Non-pigmented ciliary epithelial cell (primary cell): ENCODE data around the gene RHOB.

Source experiments
- DNase-seq: peaks from one replicate; pipeline ENCODE4 v3.0.0-alpha.2; 2010; ENCODE audit warnings: low read depth

RHOB gene

DNA sequence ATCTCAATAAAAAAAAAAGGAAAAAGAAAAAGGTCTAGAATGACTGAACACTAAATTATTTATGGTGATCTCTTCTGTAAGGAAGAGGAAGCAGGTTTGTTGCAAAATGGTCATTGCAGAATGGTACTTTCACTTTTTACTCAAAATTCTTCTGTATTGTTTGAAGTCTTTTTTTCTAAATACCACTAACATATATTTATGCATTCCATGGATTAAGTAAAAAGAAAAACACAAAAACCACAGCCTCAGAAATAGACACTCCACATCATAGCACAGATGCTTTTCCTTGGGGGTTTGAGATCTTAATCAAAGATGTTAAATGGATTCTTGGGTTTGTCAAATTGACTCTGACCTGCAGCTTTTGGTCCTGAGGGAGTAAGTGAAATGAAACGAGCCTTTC lies 47.4 kb downstream of the RHOB start:
- DNase-seq: no peak

DNA sequence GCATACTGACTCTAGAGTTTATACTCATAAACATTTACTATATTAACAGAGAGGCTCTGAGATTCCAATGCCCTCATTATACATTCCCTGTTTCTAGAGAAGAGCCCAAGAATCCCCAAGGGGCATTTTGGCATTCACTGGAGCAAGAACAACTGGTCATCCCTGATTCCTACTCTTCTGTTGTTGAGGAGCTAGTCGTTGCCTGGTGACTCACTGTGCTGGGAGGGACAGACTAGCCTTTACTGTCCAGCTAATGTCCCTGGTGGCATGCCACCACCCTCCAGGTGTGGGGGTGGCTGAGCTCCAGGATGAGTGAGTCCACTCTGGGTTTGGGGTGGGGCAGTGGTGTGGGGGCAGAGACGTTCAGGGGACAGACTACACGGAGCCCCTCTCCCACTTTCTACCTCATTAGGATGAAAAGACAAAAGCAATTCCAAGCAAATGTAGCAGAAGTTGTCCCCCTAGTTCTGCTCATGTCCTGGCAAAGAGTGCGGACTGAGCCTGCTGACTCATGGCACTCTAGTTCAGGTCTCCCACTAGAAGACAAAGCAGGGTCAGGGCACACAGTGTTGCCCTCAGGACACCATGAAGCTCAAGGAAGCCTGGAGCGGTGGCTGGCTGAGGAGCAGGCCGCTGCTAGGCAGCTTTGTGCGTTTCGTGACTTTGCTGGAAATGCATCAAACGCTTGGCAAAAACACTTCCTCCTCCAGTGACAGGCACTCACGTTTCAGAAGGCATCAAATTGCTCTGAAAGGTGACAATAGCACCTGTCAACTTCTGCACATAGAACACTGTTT lies 49.4 kb downstream of the RHOB start:
- DNase-seq: no peak

DNA sequence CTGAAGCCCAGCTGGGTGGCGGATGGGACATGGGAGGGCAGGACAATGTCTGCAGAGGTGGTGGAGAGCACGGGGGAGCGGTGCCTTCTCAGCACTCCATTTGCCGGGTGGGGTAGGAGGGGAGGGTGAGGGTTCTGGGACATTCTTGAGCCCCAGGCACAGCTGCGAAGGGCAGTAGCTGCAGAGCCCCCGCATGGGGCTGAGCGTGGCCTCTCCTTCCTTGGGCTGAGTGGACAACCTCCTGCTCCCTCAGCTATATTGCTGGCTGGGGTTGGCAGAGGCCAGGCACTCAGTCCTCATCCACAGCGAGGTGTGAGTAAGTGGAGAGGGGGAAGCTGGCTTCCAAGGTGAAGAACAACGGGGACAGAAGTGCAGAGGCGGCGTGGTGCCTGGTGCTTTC lies 50.1 kb downstream of the RHOB start:
- DNase-seq: no peak
